ENCODE measurements around the gene ARHGAP35. TPM values are rescaled to one million over a fixed set of nuclear protein-coding genes. Genes with fewer than 3 reads are reported as not detected.
A peak's percentile ranks its signal among the peaks of the same experiment; 100 is the strongest.

Gene ARHGAP35
- total RNA-seq, 6 experiments from 2014 or later, result 51.9 to 69.8 (median 63.4) TPM

DNA sequence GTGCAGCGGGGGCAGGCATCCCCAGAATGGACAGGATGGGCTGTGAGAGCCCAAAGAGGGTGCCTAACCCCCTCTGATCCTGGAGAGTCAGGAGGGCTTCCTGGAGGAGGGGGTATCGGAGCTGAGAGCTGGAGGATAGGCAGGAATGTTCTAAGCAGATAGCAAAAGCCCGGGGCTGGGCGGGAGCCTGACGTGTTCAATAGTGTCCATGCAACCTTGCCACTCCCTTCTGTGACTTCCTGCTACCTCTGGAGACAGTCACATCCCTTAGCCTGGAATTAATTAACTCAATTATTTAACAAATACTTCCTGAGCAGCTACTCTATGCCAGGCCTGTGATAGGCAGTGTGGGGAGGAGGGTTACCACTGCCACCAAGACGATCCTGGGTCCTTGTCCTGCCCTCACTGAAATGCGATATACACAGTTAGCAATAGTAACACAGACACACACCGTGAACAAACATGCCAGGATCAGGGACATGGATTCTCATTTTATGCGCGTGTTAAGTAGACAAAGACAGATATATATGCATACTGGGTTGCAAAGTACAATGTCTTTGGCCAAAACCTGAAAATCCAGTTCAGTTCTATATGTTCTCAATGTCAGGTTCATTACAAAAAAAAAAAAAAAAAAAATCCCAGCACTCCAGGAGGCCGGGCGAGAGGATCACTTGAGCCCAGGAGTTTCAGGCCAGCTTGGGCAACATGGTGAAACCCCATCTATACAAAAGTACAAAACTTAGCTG is 20.9 kb upstream of the ARHGAP35 start:
- H3K4me3 Mint-ChIP-seq, result peak overlapping the region; percentile 37; the same call in 1 of the 2 replicates
- H3K27me3 Mint-ChIP-seq (ENCODE audit: insufficient read depth), result peaks cover 3% of the 10 kb centered on the region
- H3K4me1 Mint-ChIP-seq (ENCODE audit: low read depth), result peaks cover 49% of the 10 kb centered on the region
- H3K27ac Mint-ChIP-seq, result peak overlapping the region; percentile 82
- no peaks in the 10 kb centered on the region for H3K9me3 Mint-ChIP-seq
- no peak for DNase-seq
- TF ChIP-seq, protein P1, sequence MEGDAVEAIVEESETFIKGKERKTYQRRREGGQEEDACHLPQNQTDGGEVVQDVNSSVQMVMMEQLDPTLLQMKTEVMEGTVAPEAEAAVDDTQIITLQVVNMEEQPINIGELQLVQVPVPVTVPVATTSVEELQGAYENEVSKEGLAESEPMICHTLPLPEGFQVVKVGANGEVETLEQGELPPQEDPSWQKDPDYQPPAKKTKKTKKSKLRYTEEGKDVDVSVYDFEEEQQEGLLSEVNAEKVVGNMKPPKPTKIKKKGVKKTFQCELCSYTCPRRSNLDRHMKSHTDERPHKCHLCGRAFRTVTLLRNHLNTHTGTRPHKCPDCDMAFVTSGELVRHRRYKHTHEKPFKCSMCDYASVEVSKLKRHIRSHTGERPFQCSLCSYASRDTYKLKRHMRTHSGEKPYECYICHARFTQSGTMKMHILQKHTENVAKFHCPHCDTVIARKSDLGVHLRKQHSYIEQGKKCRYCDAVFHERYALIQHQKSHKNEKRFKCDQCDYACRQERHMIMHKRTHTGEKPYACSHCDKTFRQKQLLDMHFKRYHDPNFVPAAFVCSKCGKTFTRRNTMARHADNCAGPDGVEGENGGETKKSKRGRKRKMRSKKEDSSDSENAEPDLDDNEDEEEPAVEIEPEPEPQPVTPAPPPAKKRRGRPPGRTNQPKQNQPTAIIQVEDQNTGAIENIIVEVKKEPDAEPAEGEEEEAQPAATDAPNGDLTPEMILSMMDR (IDR thresholded peaks at IDR 0.05), result no peak
- peaks cover 41% of the 10 kb centered on the region for H3K36me3 Mint-ChIP-seq (ENCODE audit: low read depth)

DNA sequence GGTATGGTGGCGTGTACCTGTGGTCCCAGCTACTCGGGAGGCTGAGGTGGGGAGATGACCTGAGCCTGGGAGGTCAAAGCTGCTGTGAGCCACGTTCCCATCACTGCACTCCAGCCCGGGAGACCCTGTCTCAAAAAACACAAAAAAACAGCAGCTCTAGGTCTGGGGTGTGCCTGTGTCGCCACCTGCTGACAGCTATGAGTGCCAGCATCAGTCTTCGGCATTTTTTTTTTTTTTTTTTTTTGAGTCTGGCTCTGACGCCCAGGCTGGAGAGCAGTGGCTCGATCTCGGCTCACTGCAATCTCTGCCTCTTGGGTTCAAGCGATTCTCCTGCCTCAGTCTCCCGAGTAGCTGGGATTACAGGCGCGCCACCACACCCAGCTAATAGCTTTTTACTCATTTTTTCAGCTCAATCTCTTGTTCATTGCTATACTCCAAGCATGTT is 20.3 kb upstream of the ARHGAP35 start:
- H3K4me3 Mint-ChIP-seq, result peak overlapping the region; percentile 7; the same call in 1 of the 2 replicates
- DNase-seq, result no peak
- no peaks in the 10 kb centered on the region for H3K9me3 Mint-ChIP-seq
- H3K27ac Mint-ChIP-seq, result peak overlapping the region; percentile 82
- TF ChIP-seq, protein P1 (IDR thresholded peaks at IDR 0.05), result peak; percentile 95
- peaks cover 1% of the 10 kb centered on the region for H3K27me3 Mint-ChIP-seq (ENCODE audit: insufficient read depth)
- peaks cover 36% of the 10 kb centered on the region for H3K36me3 Mint-ChIP-seq (ENCODE audit: low read depth)
- peaks cover 51% of the 10 kb centered on the region for H3K4me1 Mint-ChIP-seq (ENCODE audit: low read depth)

DNA sequence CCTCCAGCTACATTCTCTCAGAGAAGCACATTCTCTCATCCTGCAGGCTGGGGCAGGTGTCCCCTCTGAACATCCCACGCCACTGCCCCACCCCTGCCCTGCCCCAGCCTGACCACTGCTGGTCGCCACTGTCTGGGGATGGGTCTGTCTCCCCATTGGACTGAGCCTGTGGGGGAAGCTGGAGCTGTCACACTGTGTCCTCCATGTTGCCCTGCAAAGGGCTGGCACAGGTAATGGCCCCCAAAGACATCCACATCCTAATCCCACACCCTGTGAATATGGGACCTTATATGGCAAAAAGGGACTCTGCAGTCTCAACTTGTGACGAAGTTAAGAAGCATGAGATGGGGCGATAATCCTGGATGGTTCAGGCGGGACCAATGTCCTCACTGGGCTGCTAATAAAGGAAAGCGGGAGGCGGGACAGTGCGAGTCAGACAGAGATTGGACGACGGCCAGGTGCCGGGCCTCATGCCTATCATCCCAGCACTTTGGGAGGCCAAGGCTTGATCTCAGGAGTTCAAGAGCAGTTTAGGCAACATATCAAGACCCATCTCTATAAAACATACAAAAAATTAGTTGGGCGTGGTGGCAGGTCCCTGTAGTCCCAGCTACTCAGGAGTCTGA is 19.2 kb upstream of the ARHGAP35 start:
- Mint-ChIP-seq H3K36me3 (ENCODE audit: low read depth) (peaks cover 35% of the 10 kb centered on the region), H3K4me1 (ENCODE audit: low read depth) (peaks cover 55% of the 10 kb centered on the region), H3K4me3 (peak overlapping the region; percentile 48; the same call in 1 of the 2 replicates), H3K27ac (peak overlapping the region; percentile 84), H3K9me3 (no peaks in the 10 kb centered on the region), H3K27me3 (ENCODE audit: insufficient read depth) (peaks cover 3% of the 10 kb centered on the region)
- TF ChIP-seq, protein P1 (IDR thresholded peaks at IDR 0.05), result no peak
- peak; percentile 84 for DNase-seq

DNA sequence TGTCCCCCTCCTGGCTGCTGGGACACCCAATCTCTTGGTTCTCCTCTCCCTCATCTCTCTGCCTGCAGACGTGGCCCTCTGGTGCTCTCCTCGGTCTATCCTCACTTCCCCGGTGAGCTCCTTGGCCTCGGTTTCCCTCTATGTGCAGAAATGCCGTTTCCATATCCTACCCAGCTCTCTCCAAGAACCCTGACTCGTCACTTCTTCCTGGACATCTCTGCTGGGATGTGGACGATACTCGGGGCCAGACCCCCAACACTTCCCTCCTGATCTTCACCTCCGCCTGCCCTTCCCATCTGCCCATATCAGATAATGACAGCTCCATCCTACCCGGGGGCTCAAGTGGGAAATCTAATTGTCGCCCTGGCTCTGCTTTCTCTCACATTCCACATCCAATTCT is 18.0 kb upstream of the ARHGAP35 start:
- TF ChIP-seq, protein P1 (IDR thresholded peaks at IDR 0.05), result no peak
- no peaks in the 10 kb centered on the region for H3K9me3 Mint-ChIP-seq
- peaks cover 62% of the 10 kb centered on the region for H3K4me1 Mint-ChIP-seq (ENCODE audit: low read depth)
- peaks cover 38% of the 10 kb centered on the region for H3K36me3 Mint-ChIP-seq (ENCODE audit: low read depth)
- no peak for DNase-seq
- peaks cover 3% of the 10 kb centered on the region; the same call in 1 of the 2 replicates for H3K27me3 Mint-ChIP-seq (ENCODE audit: insufficient read depth)
- no peak overlapping the region for H3K4me3 Mint-ChIP-seq
- H3K27ac Mint-ChIP-seq, result peak overlapping the region; percentile 84

DNA sequence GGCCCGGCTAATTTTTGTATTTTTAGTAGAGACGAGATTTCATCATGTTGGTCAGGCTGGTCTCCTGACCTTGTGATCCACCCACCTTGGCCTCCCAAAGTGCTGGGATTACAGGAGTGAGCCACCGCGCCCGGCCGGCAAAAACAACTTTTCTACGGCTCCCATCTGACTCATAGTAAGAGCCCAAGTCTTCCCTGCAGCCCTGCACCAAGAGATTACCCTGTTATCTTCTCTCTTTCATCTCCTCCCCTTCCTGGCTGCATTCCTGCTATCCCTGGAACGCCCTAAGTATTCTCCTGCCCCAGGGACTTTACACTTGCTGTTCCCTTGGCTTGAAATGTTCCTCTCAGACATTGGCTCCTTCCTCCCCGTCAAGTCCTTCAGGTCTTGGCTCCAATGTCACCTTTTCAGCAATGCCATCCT is 16.7 kb upstream of the ARHGAP35 start:
- peak; percentile 76 for DNase-seq
- Mint-ChIP-seq H3K4me3 (peak overlapping the region; percentile 73), H3K27ac (peak overlapping the region; percentile 89), H3K4me1 (ENCODE audit: low read depth) (peaks cover 66% of the 10 kb centered on the region), H3K9me3 (no peaks in the 10 kb centered on the region), H3K36me3 (ENCODE audit: low read depth) (peaks cover 38% of the 10 kb centered on the region), H3K27me3 (ENCODE audit: insufficient read depth) (peaks cover 5% of the 10 kb centered on the region; the same call in 1 of the 2 replicates)
- TF ChIP-seq, protein P1 (IDR thresholded peaks at IDR 0.05), result no peak

Data from HFFc6 (cell line).